Measurements from ENCODE around the gene ZSCAN21. TPM values are rescaled to one million over a fixed set of nuclear protein-coding genes. Genes with fewer than 3 reads are reported as not detected.
"Not testable (repeated sequence)": the region's sequence is repeated elsewhere in the genome, so short reads cannot be mapped to it uniquely, and the experiment has no call there.

ZSCAN21 gene
- 10 to 100 TPM; 23.1 to 27.0 (median 25.6) TPM for polyA plus RNA-seq (ENCODE audit: insufficient read depth in 1 of 5, insufficient read length in 5 of 5, low replicate concordance in 1 of 5)
- long read RNA-seq, donor 1, partial matches to known transcripts = 16 of 17 reads
- long read RNA-seq, donor 1, other reads (novel, unspliced or antisense) = 0 of 17 reads
- long read RNA-seq, donor 2, partial matches to known transcripts = 0 of 1 reads
- long read RNA-seq, donor 2, other reads (novel, unspliced or antisense) = 0 of 1 reads
- long read RNA-seq, donor 3, partial matches to known transcripts = 0 of 8 reads
- long read RNA-seq, donor 3, other reads (novel, unspliced or antisense) = 6 of 8 reads
- long read RNA-seq, donor 4, partial matches to known transcripts = 51 of 76 reads
- long read RNA-seq, donor 4, other reads (novel, unspliced or antisense) = 21 of 76 reads
- long read RNA-seq, donor 5, partial matches to known transcripts = 10 of 12 reads
- long read RNA-seq, donor 5, other reads (novel, unspliced or antisense) = 0 of 12 reads
- long read RNA-seq, donor 6, transcript ZSCAN21-201 (4 exons, 2,005 nt) = major isoform, 5 of 19 reads
- long read RNA-seq, donor 6, partial matches to known transcripts = 6 of 19 reads
- long read RNA-seq, donor 6, other reads (novel, unspliced or antisense) = 8 of 19 reads
- long read RNA-seq, donor 7, transcript ZSCAN21-201 (4 exons, 2,005 nt) = major isoform, 5 of 25 reads
- long read RNA-seq, donor 7, partial matches to known transcripts = 12 of 25 reads
- long read RNA-seq, donor 7, other reads (novel, unspliced or antisense) = 8 of 25 reads
- long read RNA-seq, donor 8, partial matches to known transcripts = 0 of 3 reads
- long read RNA-seq, donor 8, other reads (novel, unspliced or antisense) = 0 of 3 reads

DNA sequence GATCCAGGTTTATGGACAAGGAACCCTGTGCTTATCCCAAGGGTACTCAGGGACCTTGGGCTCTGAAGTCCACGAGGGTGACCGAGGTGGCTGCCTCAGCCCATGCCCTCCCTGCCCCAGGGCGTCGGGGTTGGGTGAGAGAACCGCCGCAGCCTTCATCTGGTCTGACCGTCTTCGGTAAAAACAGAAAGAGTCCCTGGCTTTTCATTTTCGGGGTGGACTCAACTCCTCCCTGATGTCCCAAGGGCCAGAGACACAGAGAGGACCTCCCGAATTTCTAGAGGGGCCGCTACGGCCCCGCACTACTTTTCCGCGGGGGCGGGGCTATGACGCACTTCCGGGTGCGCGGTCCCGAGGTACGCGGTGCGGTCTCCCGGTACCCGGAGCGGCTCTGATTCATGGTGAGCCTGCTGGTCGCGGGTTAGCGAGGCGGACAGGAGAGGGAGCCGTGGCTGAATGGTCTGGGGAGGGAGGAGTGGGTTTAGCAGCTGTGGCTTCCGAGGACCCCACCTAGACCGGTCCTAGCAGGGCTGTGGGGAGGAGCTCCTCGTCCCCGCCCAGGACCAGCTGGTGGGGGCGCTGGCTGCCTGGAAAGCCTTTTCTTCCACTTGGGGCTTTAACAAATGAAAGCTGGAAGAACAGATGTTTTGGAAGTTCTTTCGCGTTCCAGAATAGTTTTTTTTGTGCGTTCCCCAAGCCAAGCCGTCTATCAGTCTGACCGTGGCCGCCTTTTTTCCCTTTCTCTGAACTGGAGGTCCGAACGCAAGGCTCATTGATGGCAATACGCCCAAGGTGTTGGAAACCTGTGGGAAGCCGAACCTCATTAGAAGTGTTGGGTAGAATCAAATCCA, at the start of gene ZSCAN21:
Gene ZSCAN21 (plus strand): TSS at position 334 of the 851 bp plus-strand sequence. CDS start 7,233 bp downstream, outside the sequence.
- peak; percentile 90 for DNase-seq

DNA sequence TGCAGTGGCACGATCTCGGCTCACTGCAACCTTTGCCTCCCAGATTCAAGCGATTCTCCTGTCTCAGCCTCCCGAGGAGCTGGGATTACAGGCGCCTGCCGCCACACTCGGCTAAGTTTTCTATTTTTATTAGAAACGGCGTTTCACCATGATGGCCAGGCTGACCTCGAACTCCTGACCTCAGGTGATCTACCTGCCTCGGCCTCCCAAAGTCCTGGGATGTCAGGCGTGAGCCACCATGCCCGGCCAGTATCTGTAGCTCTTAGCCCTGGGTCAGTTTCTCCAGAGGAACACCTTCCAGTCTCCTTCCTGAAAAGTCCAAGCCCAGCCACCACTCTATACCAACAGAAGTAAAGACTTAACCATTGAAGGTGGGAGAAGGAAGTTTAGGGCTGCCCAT, 49.3 kb upstream of the ZSCAN21 start:
- DNase-seq = no peak

DNA sequence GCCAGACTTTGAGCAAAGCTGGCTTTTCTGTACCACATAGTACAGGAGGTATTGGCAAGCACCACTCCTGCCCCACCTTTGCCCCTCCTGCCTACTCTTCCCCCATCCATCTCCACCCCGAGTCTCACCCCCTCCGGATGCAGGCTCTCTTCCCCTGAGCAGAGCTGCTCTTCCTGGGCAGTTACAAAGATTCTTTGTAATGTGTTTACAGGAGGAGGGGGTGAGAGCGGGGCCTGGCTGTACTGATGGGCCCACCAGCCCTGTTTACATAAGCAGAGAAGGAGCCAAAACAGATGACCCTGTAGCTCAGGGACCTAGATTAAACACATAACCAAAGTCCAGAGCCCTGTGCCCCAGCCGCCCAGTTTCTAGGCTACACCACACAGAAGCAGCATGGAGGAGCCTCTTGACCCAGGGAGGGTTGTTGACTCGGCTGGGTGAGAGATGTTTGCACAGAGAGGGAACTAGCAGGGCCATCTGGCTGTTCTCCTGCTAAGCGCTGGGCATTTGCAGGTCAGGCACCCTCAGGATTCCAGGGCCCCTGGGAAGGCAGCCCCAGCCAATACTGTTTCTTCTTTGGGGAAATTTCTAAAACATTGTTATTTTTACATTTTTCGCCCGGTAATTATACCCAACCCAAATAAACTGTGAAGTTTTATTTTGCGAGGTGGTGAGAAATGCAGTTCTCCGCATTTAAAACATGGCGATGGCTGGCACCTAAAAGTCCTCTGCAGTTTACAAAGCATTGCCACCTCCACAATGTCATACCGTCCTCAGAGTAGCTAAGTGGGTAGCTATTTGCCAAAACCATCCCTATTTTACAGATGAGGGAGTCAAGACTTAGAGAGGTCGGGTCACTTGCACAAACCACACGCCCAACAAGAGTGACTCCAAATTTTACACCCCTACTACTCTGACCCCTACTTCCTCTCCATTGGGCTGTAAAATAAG, 45.6 kb upstream of the ZSCAN21 start:
- peak; percentile 53 to 56 for DNase-seq

DNA sequence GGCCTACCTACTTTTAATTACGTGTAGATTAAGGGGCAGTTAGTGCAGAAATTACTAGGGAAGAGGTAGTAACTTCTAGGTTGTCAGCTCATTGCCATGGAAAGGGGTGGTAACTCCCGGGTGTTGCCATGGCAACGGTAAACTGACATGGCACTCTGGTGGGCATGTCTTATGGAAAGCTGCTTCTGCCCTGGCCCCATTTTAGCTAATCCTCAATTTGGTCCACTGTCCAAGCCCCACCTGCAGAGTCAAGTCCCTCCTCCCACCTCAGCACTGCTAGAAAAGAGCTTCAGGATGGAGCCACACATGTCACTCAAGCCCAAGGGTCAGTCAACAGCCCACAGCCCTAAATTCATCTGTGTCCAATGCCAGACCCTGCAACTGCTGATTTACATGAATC, 41.7 kb upstream of the ZSCAN21 start:
- no peak for DNase-seq

DNA sequence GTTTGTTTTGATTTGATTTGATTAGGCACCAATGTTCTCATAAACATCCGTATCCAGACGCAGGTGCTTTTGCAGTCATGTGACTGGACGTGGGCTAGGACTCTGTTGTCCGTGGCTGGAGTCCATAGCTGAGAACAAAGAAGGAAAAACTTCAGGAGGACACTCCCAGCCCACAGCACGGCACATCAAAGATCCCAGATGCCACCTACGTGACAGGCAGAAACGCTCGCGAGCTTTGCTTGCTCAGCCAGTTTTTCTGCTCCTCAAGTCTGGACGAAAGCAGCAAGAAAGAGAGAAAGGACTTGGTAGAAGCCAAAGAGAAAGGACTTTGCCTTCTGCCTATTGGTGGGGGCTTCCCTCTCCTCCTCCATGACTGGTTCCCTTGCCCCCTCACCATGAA, 41.0 kb upstream of the ZSCAN21 start:
- DNase-seq = peak; percentile 54 to 55

DNA sequence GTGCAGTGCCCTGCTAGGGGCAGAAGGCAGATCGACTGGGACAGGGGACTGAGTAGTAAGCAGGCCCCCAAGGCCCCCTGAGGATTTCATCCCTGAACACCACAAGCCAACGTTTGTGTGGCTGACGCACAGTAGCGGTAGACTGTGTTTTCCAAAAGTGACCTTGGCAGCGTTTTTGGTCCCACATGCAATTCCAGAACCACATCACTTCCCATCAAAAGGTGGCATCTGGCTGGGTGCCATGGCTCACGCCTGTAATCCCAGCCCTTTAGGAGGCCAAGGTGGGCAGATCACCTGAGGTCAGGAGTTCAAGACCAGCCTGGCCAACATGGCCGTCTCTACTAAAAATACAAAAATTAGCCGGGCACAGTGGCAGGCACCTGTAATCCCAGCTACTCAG, 39.6 kb upstream of the ZSCAN21 start:
- not testable (repeated sequence) for DNase-seq

DNA sequence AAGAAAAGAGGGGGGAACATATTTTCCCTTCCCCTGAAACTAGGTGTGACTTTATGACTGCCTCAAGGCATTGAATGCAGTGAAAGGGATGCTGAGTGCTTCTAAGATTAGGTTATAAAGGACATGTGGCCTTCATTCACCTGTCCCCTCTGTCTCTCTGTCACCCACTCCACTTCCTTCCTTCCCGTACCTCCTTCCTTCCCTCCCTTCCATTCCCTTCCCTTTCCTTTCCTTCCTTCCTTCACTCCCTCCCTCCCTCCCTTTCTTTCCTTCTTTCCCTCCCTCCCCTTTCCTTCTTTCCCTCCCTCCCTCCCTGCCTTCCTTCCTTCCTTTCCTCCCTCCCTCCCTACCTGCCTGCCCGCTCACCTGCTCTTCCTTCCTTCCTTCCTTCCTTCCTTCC, 38.7 kb upstream of the ZSCAN21 start:
- no peak for DNase-seq

DNA sequence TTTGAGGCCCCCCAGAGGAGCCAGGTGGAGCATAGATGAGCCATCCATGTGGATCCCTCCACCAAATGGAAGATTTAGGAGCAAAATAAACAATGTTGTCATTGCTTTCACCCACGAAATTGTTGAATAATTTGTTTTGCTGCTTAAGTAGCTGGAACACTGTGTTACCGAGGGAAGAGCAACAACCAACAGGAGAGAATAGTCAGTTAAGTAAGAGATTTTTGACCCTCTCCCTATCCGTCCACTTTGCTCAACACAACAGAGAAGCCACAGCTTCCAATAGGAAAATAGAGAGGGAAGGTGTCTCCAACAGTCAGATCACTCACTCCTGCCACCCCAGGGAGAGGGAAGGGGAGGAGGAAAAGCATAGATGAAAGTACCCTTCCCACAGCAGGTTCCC, 38.1 kb upstream of the ZSCAN21 start:
- no peak for DNase-seq

DNA sequence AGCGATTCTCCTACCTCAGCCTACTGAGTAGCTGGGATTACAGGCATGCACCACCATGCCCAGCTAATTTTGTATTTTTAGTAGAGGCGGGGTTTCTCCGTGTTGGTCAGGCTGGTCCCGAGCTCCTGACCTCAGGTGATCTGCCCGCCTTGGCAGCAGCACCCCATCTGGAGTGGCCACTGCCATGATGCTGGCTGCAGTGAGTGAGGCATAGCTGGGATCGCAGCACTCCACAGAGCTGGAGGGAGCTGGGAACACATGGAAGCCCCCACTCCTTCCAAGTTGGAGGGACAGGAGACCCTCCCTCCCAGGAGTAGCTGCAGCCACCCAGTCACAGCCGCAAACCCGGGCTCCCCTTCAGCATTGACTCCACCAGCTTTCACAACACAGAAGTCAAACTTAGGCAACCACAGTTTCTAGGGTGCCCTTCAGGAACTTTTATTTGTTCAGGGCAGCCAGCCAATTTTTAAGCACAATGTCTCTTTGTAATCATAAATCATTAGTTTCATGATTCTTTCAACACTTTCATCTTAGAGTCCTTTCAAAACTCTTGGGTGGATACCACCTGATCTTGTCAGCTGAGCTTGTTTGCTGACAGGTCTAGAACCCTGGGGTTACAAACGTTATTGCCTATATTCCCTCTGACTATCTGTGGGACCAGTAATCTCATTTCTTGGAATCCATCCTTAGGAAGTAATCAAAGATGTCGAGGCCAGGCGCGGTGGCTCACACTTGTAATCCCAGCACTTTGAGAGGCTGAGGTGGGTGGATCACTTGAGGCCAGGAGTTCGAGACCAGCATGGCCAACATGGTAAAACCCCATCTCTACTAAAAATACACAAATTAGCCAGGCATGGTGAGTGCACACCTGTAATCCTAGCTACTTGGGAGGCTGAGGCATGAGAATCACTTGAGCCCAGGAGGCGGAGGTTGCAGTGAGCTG, 36.9 kb upstream of the ZSCAN21 start:
- DNase-seq = peak; percentile 43 to 48

DNA sequence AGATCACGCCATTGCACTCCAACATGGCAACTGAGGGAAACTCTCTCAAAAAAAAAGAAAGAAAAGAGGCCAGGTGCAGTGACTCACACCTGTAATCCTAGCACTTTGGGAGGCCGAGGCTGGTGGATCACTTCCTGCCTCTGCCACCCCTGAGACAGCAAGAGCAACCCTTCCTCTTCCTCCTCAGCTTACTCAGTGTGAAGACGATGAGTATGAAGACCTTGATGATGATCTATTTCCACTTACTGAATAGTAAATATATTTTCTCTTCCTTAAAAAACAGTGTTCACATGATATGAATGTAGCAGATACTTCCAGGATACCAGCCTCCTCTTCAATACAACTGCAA, 36.3 kb upstream of the ZSCAN21 start:
- no peak for DNase-seq

DNA sequence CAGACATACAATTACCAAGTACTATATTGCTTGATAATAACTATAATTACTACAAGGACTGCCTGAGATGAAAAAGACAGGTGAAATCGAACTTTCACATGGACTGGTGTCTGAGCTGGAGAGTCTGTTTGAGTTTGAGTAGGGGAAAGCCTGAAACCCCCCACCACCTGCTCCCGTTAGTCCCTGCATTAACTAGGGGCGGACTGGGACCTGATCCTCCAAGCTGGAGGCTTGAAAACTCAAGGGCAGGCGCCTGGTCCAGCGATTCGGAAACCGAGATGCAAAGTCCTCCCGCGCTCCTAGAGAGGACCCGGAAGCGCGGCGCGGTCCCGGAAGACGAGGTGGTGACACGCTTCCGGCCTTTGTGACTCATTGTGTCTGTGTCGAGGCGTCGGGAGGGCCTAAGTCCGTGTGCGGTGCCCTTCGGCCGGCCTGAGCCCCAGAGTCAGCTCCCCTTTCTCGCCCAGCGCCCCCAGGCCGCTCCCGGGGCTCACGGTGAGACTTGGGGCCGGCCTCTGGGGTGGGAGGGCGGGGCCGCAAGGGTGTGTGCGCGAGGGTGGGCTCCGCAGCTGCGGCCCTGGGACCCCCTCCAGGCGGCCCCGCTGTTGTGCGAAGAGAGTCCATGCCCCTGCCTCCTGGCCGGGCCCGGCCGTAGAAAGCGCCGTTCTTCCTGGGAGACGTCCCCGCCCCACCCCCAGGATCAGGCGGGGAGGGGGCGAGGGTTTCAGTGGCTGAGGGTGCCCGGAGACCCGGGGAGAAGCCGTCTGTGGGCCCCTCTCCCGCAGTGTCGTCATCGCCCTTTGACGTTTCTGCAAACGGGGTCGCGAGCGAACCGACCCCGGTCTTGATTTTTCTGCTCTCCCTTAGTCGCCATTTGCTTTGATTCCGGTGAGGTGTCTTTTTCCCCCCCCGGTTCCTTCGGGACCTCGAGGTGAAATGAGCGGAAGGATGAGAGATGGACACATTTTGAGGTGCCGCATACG, 34.1 kb upstream of the ZSCAN21 start, which contains the start of gene ZKSCAN1:
Gene ZKSCAN1 (plus strand): TSS at position 365 of the 983 bp plus-strand sequence. CDS start 7,911 bp downstream, outside the sequence.
- peak; percentile 87 to 88 for DNase-seq

DNA sequence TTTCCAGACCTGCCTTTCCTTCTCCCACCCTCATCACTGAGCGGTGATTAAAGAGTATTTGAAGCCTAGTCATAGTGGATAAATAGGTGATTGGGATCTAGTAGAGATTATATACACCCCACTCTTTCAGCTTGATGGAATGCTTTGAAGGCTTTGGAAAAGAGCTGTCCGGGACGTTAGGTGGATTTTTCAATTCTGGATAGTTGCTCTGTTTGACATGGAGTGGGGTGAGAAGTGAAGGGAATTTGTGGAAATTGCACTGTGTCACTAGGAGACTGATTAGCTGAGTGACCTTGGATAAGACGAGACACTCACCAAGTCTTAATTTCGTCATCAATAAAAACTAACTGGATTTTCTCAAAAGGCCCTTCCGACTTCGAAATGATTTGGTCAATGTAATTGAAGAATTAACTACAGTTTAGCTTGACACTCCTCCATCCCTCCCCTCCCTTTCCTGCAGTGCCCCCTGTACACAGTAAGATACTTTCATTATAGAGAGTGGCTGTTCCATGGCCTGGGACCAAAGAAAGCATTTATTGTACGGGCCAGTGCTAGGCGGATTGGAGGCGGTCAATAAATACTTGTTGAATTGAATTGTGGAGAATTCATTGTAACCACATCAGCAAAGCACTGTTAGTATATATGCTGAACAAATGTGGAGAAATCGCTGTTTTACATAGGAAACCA, 33.2 kb upstream of the ZSCAN21 start:
- no peak for DNase-seq

DNA sequence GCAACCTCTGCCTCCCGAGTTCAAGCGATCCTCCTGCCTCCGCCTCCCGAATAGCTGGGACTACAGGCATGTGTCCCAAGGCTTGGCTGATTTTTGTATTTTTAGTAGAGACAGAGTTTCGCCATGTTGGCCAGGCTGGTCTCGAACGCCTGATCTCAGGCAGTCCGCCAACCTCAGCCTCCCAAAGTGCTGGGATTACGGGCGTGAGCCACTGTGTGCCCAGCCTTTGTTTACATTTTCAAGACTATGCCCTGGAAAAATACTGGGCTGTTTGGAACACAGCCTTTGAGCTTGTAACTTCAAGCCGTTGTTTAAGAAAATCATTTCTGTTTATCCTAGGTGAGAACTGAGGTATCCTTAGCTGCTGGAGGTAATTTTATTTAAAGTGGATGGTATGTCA, 32.3 kb upstream of the ZSCAN21 start:
- no peak for DNase-seq

DNA sequence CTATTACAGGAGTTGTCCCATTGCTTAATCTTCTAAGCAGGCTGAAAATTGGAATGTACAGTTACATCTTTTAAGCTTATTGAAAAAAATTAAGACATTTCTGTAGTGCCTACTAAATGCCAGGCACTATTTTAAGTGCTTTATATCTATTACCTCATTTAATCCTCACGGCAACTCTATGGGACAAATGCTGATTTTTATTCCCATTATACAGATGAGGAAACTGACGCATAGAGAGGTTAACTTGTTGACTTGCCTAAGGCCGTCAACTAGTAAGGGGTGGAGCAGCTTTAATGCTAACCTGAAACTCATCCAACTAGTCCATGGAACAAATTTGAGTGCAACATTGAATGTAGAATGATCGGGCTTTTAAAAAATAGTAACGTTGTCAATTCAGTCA, 31.7 kb upstream of the ZSCAN21 start:
- no peak for DNase-seq

DNA sequence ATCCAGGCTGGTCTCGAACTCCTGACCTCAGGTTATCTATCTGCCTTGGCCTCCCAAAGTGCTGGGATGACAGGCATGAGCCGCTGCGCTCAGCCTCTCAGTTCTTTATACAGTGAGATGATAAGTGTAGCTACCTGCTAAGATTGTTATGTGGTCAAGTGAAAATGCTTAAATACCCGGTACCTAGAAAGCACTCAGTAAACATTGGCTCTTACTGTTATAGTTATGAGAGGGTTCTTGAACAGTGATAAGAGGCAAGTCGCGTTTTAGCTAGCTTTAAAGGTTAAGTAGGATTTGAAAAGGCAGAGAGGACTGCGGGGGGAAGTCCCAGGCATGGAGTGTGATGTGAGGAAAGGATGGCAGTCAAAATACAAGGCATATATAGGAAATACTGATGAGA, 29.7 kb upstream of the ZSCAN21 start:
- no peak for DNase-seq

DNA sequence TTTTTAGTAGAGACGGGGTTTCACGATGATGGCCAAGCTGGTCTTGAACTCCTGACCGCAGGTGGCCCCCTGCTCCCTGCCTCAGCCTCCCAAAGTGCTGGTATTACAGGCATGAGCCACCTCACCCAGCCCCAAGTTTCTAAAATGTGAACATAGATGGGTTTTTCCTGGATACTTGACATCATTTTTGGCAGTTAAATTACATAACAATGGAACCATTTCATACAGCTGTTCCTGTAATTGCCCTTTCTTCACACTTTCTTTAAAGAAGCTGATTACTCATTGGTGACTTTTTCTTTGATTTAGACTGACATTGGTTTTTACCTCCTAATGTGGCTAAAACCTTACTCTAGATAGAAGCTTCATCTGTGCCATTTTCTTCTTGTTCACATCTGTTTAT, 28.3 kb upstream of the ZSCAN21 start:
- DNase-seq = no peak

DNA sequence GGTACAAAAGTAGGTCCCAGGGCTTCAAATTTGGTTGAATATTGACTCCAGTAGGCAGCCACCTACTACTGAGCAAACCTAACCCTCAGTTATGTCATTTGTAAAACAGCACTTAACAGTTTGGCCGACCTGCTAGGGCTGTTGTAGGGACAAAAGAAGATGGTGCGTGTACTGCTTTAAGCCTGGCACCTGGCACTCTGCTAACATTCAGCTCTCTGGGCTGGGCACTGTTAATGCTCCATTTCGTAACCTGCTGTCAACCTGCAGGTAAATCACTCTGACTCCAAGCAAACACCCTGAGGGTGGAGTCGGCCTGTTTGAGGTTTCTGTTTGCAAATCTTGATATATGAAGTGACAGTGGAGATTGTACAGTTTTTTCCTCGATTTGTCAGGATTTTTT, 27.0 kb upstream of the ZSCAN21 start:
- no peak for DNase-seq

DNA sequence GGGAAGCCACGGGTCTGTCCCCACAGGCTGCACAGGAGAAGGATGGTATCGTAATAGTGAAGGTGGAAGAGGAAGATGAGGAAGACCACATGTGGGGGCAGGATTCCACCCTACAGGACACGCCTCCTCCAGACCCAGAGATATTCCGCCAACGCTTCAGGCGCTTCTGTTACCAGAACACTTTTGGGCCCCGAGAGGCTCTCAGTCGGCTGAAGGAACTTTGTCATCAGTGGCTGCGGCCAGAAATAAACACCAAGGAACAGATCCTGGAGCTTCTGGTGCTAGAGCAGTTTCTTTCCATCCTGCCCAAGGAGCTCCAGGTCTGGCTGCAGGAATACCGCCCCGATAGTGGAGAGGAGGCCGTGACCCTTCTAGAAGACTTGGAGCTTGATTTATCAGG, 26.0 kb upstream of the ZSCAN21 start:
- no peak for DNase-seq

Measured in right lung (tissue), 10 donors.